HepG2 (cell line): ENCODE results near the gene HEXIM1. TPM values are rescaled to one million over a fixed set of nuclear protein-coding genes. Genes with fewer than 3 reads are reported as not detected.

ENCODE experiments used
- CENPBD1 ChIP-seq: sonication (generic); formaldehyde crosslinking; IDR thresholded peaks from 2 replicates; pipeline ENCODE4 v1.8.0; 2022; ENCODE audit warnings: missing genetic modification reagents, low read depth, mild to moderate bottlenecking, borderline replicate concordance
- CSRNP1 ChIP-seq: sonication (generic); formaldehyde crosslinking; IDR thresholded peaks from 2 replicates; pipeline ENCODE4 v1.8.1; 2023; ENCODE audit warnings: mild to moderate bottlenecking, missing genetic modification reagents
- GTF3A ChIP-seq: sonication (generic); formaldehyde crosslinking; conservative IDR thresholded peaks from 2 replicates; pipeline ENCODE4 v1.4.0; 2020; ENCODE audit warnings: mild to moderate bottlenecking, missing genetic modification reagents
- HIVEP1 ChIP-seq: sonication (generic); formaldehyde crosslinking; IDR thresholded peaks from 2 replicates; pipeline ENCODE4 v1.4.0; 2020; ENCODE audit warnings: mild to moderate bottlenecking, missing genetic modification reagents
- JARID2 ChIP-seq: sonication (generic); formaldehyde crosslinking; IDR thresholded peaks from 2 replicates; pipeline ENCODE4 v1.8.1; 2023; ENCODE audit warnings: missing genetic modification reagents, inconsistent platforms; ENCODE audit not compliant: insufficient replicate concordance
- KLF16 ChIP-seq, 2 experiments: sonication (generic) in 1 of 2; formaldehyde crosslinking in 1 of 2; IDR thresholded peaks; 2 replicates each; pipeline versions ENCODE4 v1.6.1 to v1.8.0; 2016 to 2023; ENCODE audit warnings: missing genetic modification reagents in 2 of 2, missing compliant biosample characterization in 1 of 2
- MTF2 ChIP-seq: sonication (generic); formaldehyde crosslinking; IDR thresholded peaks from 2 replicates; pipeline ENCODE4 v1.5.0; 2020; ENCODE audit warnings: missing genetic modification reagents, borderline replicate concordance
- NFYC ChIP-seq: IDR thresholded peaks from 2 replicates; pipeline ENCODE4 v1.6.1; 2016; ENCODE audit warnings: missing genetic modification reagents, missing compliant biosample characterization
- TCF7 ChIP-seq: sonication (generic); IDR thresholded peaks from 2 replicates; pipeline ENCODE4 v1.6.1; 2016; ENCODE audit warnings: antibody characterized with exemption, low read depth
- ZBTB20 ChIP-seq: sonication (generic); formaldehyde crosslinking; IDR thresholded peaks from 2 replicates; pipeline ENCODE4 v1.8.1; 2023; ENCODE audit warnings: missing genetic modification reagents, low read depth, mild to moderate bottlenecking, borderline replicate concordance
- ZBTB4 ChIP-seq: sonication (generic); formaldehyde crosslinking; IDR thresholded peaks from 2 replicates; pipeline ENCODE4 v1.4.0; 2020; ENCODE audit warnings: missing genetic modification reagents, mild to moderate bottlenecking, borderline replicate concordance
- ZNF407 ChIP-seq: sonication (generic); formaldehyde crosslinking; IDR thresholded peaks from one replicate; pipeline ENCODE4 v1.5.1; 2020; ENCODE audit warnings: mild to moderate bottlenecking, missing genetic modification reagents; ENCODE audit errors: not compliant biosample characterization
- ZNF652 ChIP-seq: IDR thresholded peaks from 2 replicates; pipeline ENCODE4 v1.6.1; 2016; ENCODE audit warnings: low read depth, borderline replicate concordance
- ZNF772 ChIP-seq: sonication (generic); formaldehyde crosslinking; IDR thresholded peaks from 2 replicates; pipeline ENCODE4 v1.5.0; 2020; ENCODE audit warnings: mild to moderate bottlenecking, missing genetic modification reagents
- polyA plus RNA-seq, 8 experiments: library from polyadenylated mRNA; depleted of rRNA in 3 of 8; stranded (reverse) in 7 of 8; unstranded in 1 of 8; fragments of >200 nt; fragmentation: Illumina TruSeq in 4 of 8; extraction: Trizol in 4 of 8; gene quantifications; 2 replicates each; pipeline versions ENCODE4 v1.2.1 to v1.2.3, GENCODE V29; 2011 to 2016; ENCODE audit warnings: low read depth in 4 of 8, missing spikeins in 1 of 8, mixed read lengths in 1 of 8; ENCODE audit not compliant: insufficient read depth in 1 of 8
- total RNA-seq, 5 experiments: library from RNA; depleted of rRNA; stranded (reverse); fragments of >200 nt; fragmentation: Illumina TruSeq; extraction: Trizol; gene quantifications; 2 replicates each; pipeline ENCODE4 v1.2.3, GENCODE V29; 2016; ENCODE audit warnings: low read depth in 1 of 5

Gene HEXIM1
- total and polyA plus RNA-seq, 2 of the 13 experiments (the other 11 are each of a cell fraction or from before 2014, with no cell fraction given), result 10.5 to 16.6 TPM

DNA sequence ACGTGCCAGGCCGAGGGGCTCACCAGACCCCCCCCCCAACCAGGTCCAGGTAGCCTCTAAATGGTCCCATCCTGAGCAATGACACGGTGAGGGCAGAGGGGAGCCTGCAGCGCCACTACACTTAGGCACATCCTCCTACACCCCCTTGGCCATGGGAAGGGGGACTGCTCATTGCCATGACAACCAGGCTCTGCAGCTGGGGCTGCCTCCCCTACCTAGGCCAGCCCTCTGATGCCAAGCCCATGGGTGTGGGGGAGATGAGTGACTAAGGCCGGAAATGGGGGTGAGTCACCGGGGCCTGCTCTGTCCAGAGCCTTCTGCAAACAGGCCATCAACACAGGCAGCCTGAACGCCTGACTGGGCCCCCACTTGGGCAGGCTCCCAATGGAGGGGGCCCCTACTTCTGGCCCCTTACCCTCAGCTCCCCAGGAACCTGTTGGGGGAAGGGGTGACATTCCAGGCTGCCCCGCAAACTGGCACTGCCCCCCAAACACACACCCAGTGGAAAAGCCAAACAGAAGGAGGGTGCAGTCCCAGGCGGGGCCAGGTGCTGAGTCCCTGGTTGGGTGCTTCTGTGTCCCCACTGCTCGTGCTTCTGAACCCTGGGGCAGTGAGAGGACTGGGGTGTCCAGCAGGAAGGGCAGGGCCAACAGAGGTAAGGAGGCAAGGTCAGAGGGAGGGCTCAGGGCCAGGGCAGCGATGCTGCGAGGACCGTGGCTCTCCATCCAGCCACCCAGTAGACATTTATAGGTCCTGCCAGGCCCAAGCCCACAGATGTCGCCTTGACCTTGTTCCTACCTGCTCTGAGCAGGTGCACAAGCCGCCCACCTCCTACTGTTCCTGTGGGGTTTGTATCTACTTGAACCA is 24.1 kb upstream of the HEXIM1 start (continued):
- TF ChIP-seq ZBTB4, result 0 out of 2 replicates have a peak, but pooled peaks have one; percentile 44
- no peak for TF ChIP-seq CSRNP1 (CRISPR knock-in tag)
- TF ChIP-seq ZNF772, result peak; percentile 77
- no peak for TF ChIP-seq CENPBD1 (CRISPR knock-in tag)
- TF ChIP-seq NFYC (CRISPR knock-in tag), result no peak
- peak; percentile 66; the same call in 1 of the 2 replicates for TF ChIP-seq ZBTB20
- TF ChIP-seq TCF7, result 0 out of 2 replicates have a peak, but pooled peaks have one; percentile 13
- TF ChIP-seq KLF16 (CRISPR knock-in tag; IDR thresholded peaks at IDR 0.05), result no peak
- peak; percentile 74 for TF ChIP-seq HIVEP1 (CRISPR knock-in tag)
- TF ChIP-seq JARID2 (CRISPR knock-in tag), result no peak
- no peak for TF ChIP-seq ZNF652 (CRISPR knock-in tag)
- TF ChIP-seq MTF2, result no peak
- TF ChIP-seq ZNF407 (CRISPR knock-in tag), result peak; percentile 77
- no peak for TF ChIP-seq GTF3A
